K562 (cell line): Measurements from ENCODE around the gene CAMK2G. TPM values are rescaled to one million over a fixed set of nuclear protein-coding genes. Genes with fewer than 3 reads are reported as not detected.
A peak's percentile ranks its signal among the peaks of the same experiment; 100 is the strongest.

Experiments
- ATAC-seq: fragments of 200-7000 bp; cut with Tn5 transposase; 3 replicates; pipeline ENCODE4 v1.9.1; 2020; ENCODE audit warnings: moderate library complexity
- BruUV-seq: library from RNA; stranded (reverse); fragments of 400-500 nt; replicated peaks from 2 replicates; lab custom pipeline; 2021; lab: Mats Ljungman, UMichigan
- CTCF ChIA-PET: fragments of 300-600 bp; formaldehyde crosslinking; extraction: SDS; loops from one replicate; lab custom pipeline; 2021; ENCODE audit warnings: low intra/inter-chr PET ratio; lab: Yijun Ruan, JAX
- POLR2A ChIA-PET: fragments of 300-600, 350-650 bp; sonication (Branson Sonifier 250); formaldehyde crosslinking; extraction: SDS; loops from one replicate; lab custom pipeline; 2021; ENCODE audit warnings: antibody characterized with exemption, inconsistent platforms; lab: Yijun Ruan, JAX
- DNase-seq, 4 experiments: peaks; one replicate each; pipeline versions ENCODE4 v3.0.0 to v3.0.0-alpha.2; 2011 to 2018; ENCODE audit warnings: low spot score in 3 of 4, mixed read lengths in 3 of 4; ENCODE audit errors: extremely low read depth in 1 of 4
- FAIRE-seq: peaks from 2 replicates; lab custom pipeline; 2011; peaks lifted over from hg19 to GRCh38; lab: Jason Lieb, UNC
- H2AFZ ChIP-seq: 2 replicates; pipeline ENCODE4 v1.6.0; 2011; ENCODE audit warnings: low read depth, low read length, control low read depth, inconsistent platforms
- H3K27ac ChIP-seq: fragments of 200-600 bp; 3 replicates; pipeline ENCODE4 v1.8.0; 2011; ENCODE audit warnings: low read depth, mild to moderate bottlenecking, control low read depth, inconsistent platforms, low read length, moderate library complexity, mixed read lengths; ENCODE audit errors: extremely low read depth
- H3K27me3 ChIP-seq, 2 experiments: fragments of 300-600 bp in 1 of 2; 2 replicates in 1 of 2; 3 replicates in 1 of 2; pipeline versions ENCODE4 v1.6.0 to v1.8.0; 2011; ENCODE audit warnings: inconsistent platforms in 2 of 2, low read length in 2 of 2, mild to moderate bottlenecking in 1 of 2, mixed read lengths in 1 of 2, moderate library complexity in 1 of 2; ENCODE audit not compliant: control insufficient read depth in 2 of 2, insufficient read depth in 2 of 2
- H3K36me3 ChIP-seq: fragments of 300-600 bp; 3 replicates; pipeline ENCODE4 v1.8.0; 2011; ENCODE audit warnings: mild to moderate bottlenecking, low read length, inconsistent platforms; ENCODE audit not compliant: control insufficient read depth, insufficient read depth
- H3K4me1 ChIP-seq, 2 experiments: fragments of 200-600 bp in 1 of 2; replicated peaks in 1 of 2; 2 replicates in 1 of 2; 3 replicates in 1 of 2; pipeline versions ENCODE4 v1.5.1 to v1.8.0; 2011; ENCODE audit warnings: inconsistent platforms in 2 of 2, low read length in 2 of 2, mild to moderate bottlenecking in 1 of 2, mixed read lengths in 1 of 2, moderate library complexity in 1 of 2; ENCODE audit not compliant: control insufficient read depth in 2 of 2, insufficient read depth in 2 of 2
- H3K4me2 ChIP-seq: 2 replicates; pipeline ENCODE4 v1.6.1; 2011; ENCODE audit warnings: low read length, control low read depth, inconsistent platforms, mixed read lengths; ENCODE audit not compliant: insufficient read depth
- H3K4me3 ChIP-seq: fragments of 200-600 bp; sonication (generic), shearing (Covaris generic); 2 replicates; pipeline ENCODE4 v1.5.1; 2016; ENCODE audit warnings: control low read depth, inconsistent platforms
- H3K79me2 ChIP-seq: fragments of 200-600 bp; 3 replicates; pipeline ENCODE4 v1.8.0; 2011; ENCODE audit warnings: low read length, inconsistent platforms; ENCODE audit not compliant: control insufficient read depth, insufficient read depth
- H3K9ac ChIP-seq, 2 experiments: 2 replicates each; pipeline versions ENCODE4 v1.6.0 to v1.6.1; 2011; ENCODE audit warnings: low read depth in 2 of 2, low read length in 2 of 2, control low read depth in 1 of 2, inconsistent platforms in 1 of 2, mild to moderate bottlenecking in 1 of 2, mixed read lengths in 1 of 2; ENCODE audit not compliant: insufficient read depth in 1 of 2
- H3K9me1 ChIP-seq: one replicate; pipeline ENCODE4 v1.6.0; 2011; ENCODE audit warnings: inconsistent platforms, mild to moderate bottlenecking, low read length, moderate library complexity; ENCODE audit not compliant: control insufficient read depth, insufficient read depth
- H3K9me3 ChIP-seq: replicated peaks from 2 replicates; pipeline ENCODE4 v1.5.1; 2011; ENCODE audit warnings: low read depth, low read length, inconsistent platforms; ENCODE audit not compliant: control insufficient read depth, insufficient read depth
- H4K20me1 ChIP-seq: replicated peaks from 2 replicates; pipeline ENCODE4 v1.6.1; 2011; ENCODE audit warnings: low read length, inconsistent platforms, mixed read lengths; ENCODE audit not compliant: control insufficient read depth, insufficient read depth
- BRD4 ChIP-seq: fragments of 200-600 bp; sonication (generic); IDR thresholded peaks from 2 replicates; pipeline ENCODE4 v1.6.1; 2017; ENCODE audit warnings: inconsistent platforms
- CEBPB ChIP-seq: fragments of 450-650 bp; IDR thresholded peaks from 2 replicates; pipeline ENCODE4 v1.6.1; 2016; ENCODE audit warnings: missing genetic modification characterization, missing compliant biosample characterization
- FIP1L1 ChIP-seq: fragments of 200-400 bp; formaldehyde crosslinking; IDR thresholded peaks from 2 replicates; pipeline ENCODE4 v1.6.1; 2018; ENCODE audit warnings: mild to moderate bottlenecking, low read depth, low read length; ENCODE audit not compliant: poor library complexity, severe bottlenecking
- KAT7 ChIP-seq: sonication (generic); formaldehyde crosslinking; IDR thresholded peaks from 2 replicates; pipeline ENCODE4 v1.8.0; 2022; ENCODE audit warnings: missing genetic modification reagents, mild to moderate bottlenecking, borderline replicate concordance
- KLF6 ChIP-seq: fragments of 250-450 bp; sonication (Bioruptor Pico); IDR thresholded peaks from 2 replicates; pipeline ENCODE4 v1.4.0; 2020; ENCODE audit warnings: mild to moderate bottlenecking, moderate library complexity, borderline replicate concordance
- NBN ChIP-seq: fragments of 450-650 bp; IDR thresholded peaks from 2 replicates; pipeline ENCODE4 v1.6.1; 2016; ENCODE audit warnings: low read depth, mild to moderate bottlenecking
- POLR2G ChIP-seq: fragments of 200-400 bp; formaldehyde crosslinking; IDR thresholded peaks from 2 replicates; pipeline ENCODE4 v1.6.1; 2017; ENCODE audit warnings: low read depth, mild to moderate bottlenecking, antibody characterized with exemption, low read length, moderate library complexity
- POU5F1 ChIP-seq: fragments of 150-350 bp; IDR thresholded peaks from 2 replicates; pipeline ENCODE4 v1.6.1; 2014; ENCODE audit warnings: borderline replicate concordance, low read length, low read depth, mild to moderate bottlenecking; ENCODE audit not compliant: partially characterized antibody
- RBFOX2 ChIP-seq: fragments of 200-400 bp; formaldehyde crosslinking; IDR thresholded peaks from 2 replicates; pipeline ENCODE4 v1.6.1; 2017; ENCODE audit warnings: low read depth, mild to moderate bottlenecking, low read length, moderate library complexity
- RBM17 ChIP-seq: fragments of 200-400 bp; formaldehyde crosslinking; IDR thresholded peaks from 2 replicates; pipeline ENCODE4 v1.6.1; 2017; ENCODE audit warnings: low read depth, mild to moderate bottlenecking, low read length, borderline replicate concordance
- ZKSCAN3 ChIP-seq: fragments of 250-450 bp; sonication (Bioruptor Pico); IDR thresholded peaks from 2 replicates; pipeline ENCODE4 v1.4.0; 2020
- WGBS: fragments of 100-300 bp; shearing (Covaris generic); methylation state at CpG from one replicate; pipeline ENCODE4 v1.1.6; 2016; ENCODE audit warnings: low coverage, mixed read lengths; ENCODE audit not compliant: insufficient coverage; ENCODE audit errors: missing lambda C conversion rate; 5-methylcytosine and 5-hydroxymethylcytosine counted together
- in situ Hi-C: fragments of 300-500 bp; cut with MboI; formaldehyde crosslinking; loops from 4 replicates; pipeline ENCODE4 v1.15.0; 2018; ENCODE audit warnings: inconsistent platforms, mixed read lengths
- intact Hi-C: fragments of 100-400 bp; cut with micrococcal nuclease; formaldehyde crosslinking; loops from 2 replicates; pipeline ENCODE4 v1.14.2; 2022
- polyA plus RNA-seq, 8 experiments: library from polyadenylated mRNA; depleted of rRNA in 4 of 8; stranded (reverse) in 5 of 8; unstranded in 3 of 8; fragments of >200 nt; fragmentation: Nextera tagmentation in 2 of 8; fragmentation: Illumina TruSeq in 1 of 8; extraction: Ambion mirVana in 2 of 8; extraction: Trizol in 1 of 8; gene quantifications; 2 replicates each; pipeline versions ENCODE4 v1.2.1 to v1.2.3, GENCODE V29; 2011 to 2014; ENCODE audit warnings: inconsistent platforms in 1 of 8, missing spikeins in 1 of 8
- total RNA-seq, 7 experiments: library from RNA; depleted of rRNA in 6 of 7; stranded (reverse); fragments of >200 nt in 6 of 7; fragmentation: Illumina TruSeq in 2 of 7; extraction: Trizol in 2 of 7; gene quantifications; 2 replicates each; pipeline versions ENCODE4 v1.2.1 to v1.2.3, GENCODE V29; 2011 to 2021; ENCODE audit warnings: low replicate concordance in 1 of 7
- TF ChIP-seq, protein P1 (sequence below): fragments of 450-650 bp; formaldehyde crosslinking; IDR thresholded peaks from 2 replicates; pipeline ENCODE4 v1.4.0; 2022; ENCODE audit warnings: mild to moderate bottlenecking, moderate library complexity

The CAMK2G gene
- total and polyA plus RNA-seq, 9 of the 15 experiments (the other 6 are each of a cell fraction or from before 2014, with no cell fraction given) = 9.0 to 37.9 (median 32.6) TPM

DNA sequence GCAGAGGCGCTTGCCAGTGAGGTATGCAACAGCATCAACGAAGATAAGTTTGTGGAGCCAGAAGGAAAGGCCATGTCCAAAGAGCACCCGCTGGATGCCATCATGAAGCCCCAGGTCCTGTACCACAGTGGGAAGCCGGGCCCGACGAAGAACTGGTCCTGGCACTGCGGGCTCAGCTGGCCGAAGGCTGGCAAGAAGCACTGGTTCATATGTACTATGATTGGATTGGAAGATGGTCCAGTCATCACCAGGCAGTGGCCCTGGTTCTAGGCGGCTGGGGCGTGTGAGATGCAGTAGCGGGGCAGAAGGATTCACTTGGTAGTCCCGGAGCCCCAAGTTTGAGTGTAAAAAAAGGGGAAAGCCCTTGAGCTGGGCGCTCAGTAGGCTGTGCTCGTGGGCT is 66.9 kb downstream of the CAMK2G start:
- H3K4me2 ChIP-seq = no peak overlapping the region
- 0 out of 4 replicates have a peak overlapping the region, but pooled peaks of 1 of the 2 experiments have one; percentile 36 for H3K9ac ChIP-seq
- H3K27ac ChIP-seq = no peak overlapping the region
- no peaks in the 10 kb centered on the region for H3K27me3 ChIP-seq
- no peak overlapping the region for H3K4me3 ChIP-seq
- intact Hi-C loops = no loop called here
- no peaks in the 10 kb centered on the region for H3K9me3 ChIP-seq
- POLR2A ChIA-PET = interaction anchor here (1.0 to 3.6 kb wide), 3 partner anchors 8 to 33 kb away, joined by 3 to 20 read pairs (median 4); no protein-coding TSS in a partner anchor
- no peak for ATAC-seq
- no peak for DNase-seq
- CTCF ChIA-PET = no interaction called here
- peaks cover 13% of the 10 kb centered on the region for H3K79me2 ChIP-seq
- TF ChIP-seq RBM17 = no peak
- TF ChIP-seq KLF6 (CRISPR knock-in tag) = 0 out of 2 replicates have a peak, but pooled peaks have one; percentile 20
- TF ChIP-seq FIP1L1 = no peak
- no peak for TF ChIP-seq RBFOX2
- TF ChIP-seq CEBPB (tag) = no peak
- TF ChIP-seq KAT7 (CRISPR knock-in tag) = no peak
- TF ChIP-seq ZKSCAN3 (CRISPR knock-in tag) = no peak
- no peak for TF ChIP-seq POU5F1
- TF ChIP-seq NBN = no peak
- no peak for TF ChIP-seq BRD4
- TF ChIP-seq POLR2G = peak; percentile 15; the same call in 1 of the 2 replicates
- TF ChIP-seq, protein P1, sequence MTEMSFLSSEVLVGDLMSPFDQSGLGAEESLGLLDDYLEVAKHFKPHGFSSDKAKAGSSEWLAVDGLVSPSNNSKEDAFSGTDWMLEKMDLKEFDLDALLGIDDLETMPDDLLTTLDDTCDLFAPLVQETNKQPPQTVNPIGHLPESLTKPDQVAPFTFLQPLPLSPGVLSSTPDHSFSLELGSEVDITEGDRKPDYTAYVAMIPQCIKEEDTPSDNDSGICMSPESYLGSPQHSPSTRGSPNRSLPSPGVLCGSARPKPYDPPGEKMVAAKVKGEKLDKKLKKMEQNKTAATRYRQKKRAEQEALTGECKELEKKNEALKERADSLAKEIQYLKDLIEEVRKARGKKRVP (CRISPR knock-in tag) = no peak
- no TSS peak for BruUV-seq
- no peak overlapping the region for H2AFZ ChIP-seq
- 95% methylated on average over 14 of the region's 14 CpGs for WGBS
- in situ Hi-C loops = no loop called here
- H3K4me1 ChIP-seq = peaks cover 23 to 40% of the 10 kb centered on the region in 2 experiments
- peaks cover 5% of the 10 kb centered on the region; the same call in 1 of the 2 replicates for H4K20me1 ChIP-seq
- no peaks in the 10 kb centered on the region for H3K9me1 ChIP-seq
- peaks cover 56% of the 10 kb centered on the region for H3K36me3 ChIP-seq
- FAIRE-seq = no peak
